ENCODE measurements around the gene SPON1.

- TF ChIP-seq CTCF (IDR thresholded peaks at IDR 0.05; ENCODE audit: low read length), result no peak
- TF ChIP-seq EZH2 (IDR thresholded peaks at IDR 0.05; ENCODE audit: borderline replicate concordance, low read length), result no peak
Observed at GRCh38 chr11:14118072-14118471, 155.5 kb downstream of the SPON1 start.

All from OCI-LY1 (cell line).